Measurements from ENCODE around the gene ALDH7A1.

DNA sequence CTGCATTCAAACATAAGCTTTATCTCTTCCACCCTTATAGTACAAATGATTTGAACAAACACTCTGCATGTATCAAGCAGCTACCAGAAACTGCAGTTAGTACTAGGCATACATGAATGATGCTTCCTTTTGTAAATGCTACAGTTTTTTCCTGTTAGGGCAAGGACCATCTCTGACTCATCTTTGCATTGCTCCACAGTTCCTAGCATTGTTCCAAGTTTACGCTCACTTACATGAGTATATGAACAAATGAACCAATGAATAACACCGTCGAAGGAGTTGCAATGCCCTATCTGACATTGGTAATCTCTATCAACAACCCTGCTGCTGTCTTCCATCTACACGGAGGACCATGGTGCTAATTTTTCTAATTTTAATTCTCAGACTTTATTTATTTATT is 2.1 kb upstream of the ALDH7A1 start:
- TF ChIP-seq, protein P1, sequence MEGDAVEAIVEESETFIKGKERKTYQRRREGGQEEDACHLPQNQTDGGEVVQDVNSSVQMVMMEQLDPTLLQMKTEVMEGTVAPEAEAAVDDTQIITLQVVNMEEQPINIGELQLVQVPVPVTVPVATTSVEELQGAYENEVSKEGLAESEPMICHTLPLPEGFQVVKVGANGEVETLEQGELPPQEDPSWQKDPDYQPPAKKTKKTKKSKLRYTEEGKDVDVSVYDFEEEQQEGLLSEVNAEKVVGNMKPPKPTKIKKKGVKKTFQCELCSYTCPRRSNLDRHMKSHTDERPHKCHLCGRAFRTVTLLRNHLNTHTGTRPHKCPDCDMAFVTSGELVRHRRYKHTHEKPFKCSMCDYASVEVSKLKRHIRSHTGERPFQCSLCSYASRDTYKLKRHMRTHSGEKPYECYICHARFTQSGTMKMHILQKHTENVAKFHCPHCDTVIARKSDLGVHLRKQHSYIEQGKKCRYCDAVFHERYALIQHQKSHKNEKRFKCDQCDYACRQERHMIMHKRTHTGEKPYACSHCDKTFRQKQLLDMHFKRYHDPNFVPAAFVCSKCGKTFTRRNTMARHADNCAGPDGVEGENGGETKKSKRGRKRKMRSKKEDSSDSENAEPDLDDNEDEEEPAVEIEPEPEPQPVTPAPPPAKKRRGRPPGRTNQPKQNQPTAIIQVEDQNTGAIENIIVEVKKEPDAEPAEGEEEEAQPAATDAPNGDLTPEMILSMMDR (IDR thresholded peaks at IDR 0.05): no peak
- TF ChIP-seq JUN (CRISPR knock-in tag; IDR thresholded peaks at IDR 0.05) (no peak), CREB1 (CRISPR knock-in tag; IDR thresholded peaks at IDR 0.05) (no peak), ZSCAN18 (CRISPR knock-in tag; IDR thresholded peaks at IDR 0.05) (no peak), CREM (CRISPR knock-in tag; IDR thresholded peaks at IDR 0.05) (no peak), ESRRA (CRISPR knock-in tag; IDR thresholded peaks at IDR 0.05; ENCODE audit: borderline replicate concordance) (no peak), OVOL2 (CRISPR knock-in tag; IDR thresholded peaks at IDR 0.05; ENCODE audit: borderline replicate concordance) (no peak), RELA (CRISPR knock-in tag; IDR thresholded peaks at IDR 0.05; ENCODE audit: borderline replicate concordance) (no peak), SMAD3 (CRISPR knock-in tag; IDR thresholded peaks at IDR 0.05; ENCODE audit: borderline replicate concordance) (no peak), USF1 (CRISPR knock-in tag; IDR thresholded peaks at IDR 0.05) (no peak), ZNF263 (CRISPR knock-in tag; IDR thresholded peaks at IDR 0.05; ENCODE audit: low read depth) (no peak), NR1H2 (CRISPR knock-in tag; IDR thresholded peaks at IDR 0.05) (no peak), SP1 (CRISPR knock-in tag; conservative IDR thresholded peaks at IDR 0.05) (no peak)

All from WTC11 (cell line).